HCT116 (cell line): ENCODE results near the gene GLRX3. TPM values are rescaled to one million over a fixed set of nuclear protein-coding genes. Genes with fewer than 3 reads are reported as not detected.

Experiments used
- ATAC-seq: fragments of 200-7000 bp; cut with Tn5 transposase; 2 replicates; pipeline ENCODE4 v1.9.1; 2020; ENCODE audit warnings: mild to moderate bottlenecking, moderate library complexity
- BruUV-seq: library from RNA; stranded (reverse); fragments of 400-500 nt; replicated peaks from 2 replicates; lab custom pipeline; 2021; lab: Mats Ljungman, UMichigan
- CTCF ChIA-PET: fragments of 300-600 bp; sonication (Branson Sonifier 250); formaldehyde crosslinking; loops from one replicate; lab custom pipeline; 2021; ENCODE audit warnings: antibody characterized with exemption; lab: Charles Lee
- POLR2A ChIA-PET: fragments of 300-600, 350-600 bp; sonication (Branson Sonifier 250); formaldehyde crosslinking; loops from one replicate; lab custom pipeline; 2021; ENCODE audit warnings: antibody characterized with exemption; lab: Charles Lee
- RAD21 ChIA-PET, 2 experiments: fragments of 300-600 bp; sonication (Branson Sonifier 250); formaldehyde crosslinking; loops; one replicate each; lab custom pipeline; 2023; ENCODE audit warnings: low total read pairs in 2 of 2; ENCODE audit not compliant: uncharacterized antibody in 2 of 2, unreplicated experiment in 2 of 2, low non-redundant PET in 1 of 2; lab: Charles Lee
- DNase-seq: peaks from one replicate; pipeline ENCODE4 v3.0.0-alpha.2; 2010; ENCODE audit warnings: low read depth, low spot score
- H2AFZ ChIP-seq: fragments of 200-600 bp; shearing (Covaris generic), sonication (generic); 2 replicates; pipeline ENCODE4 v1.6.1; 2017; ENCODE audit warnings: low read depth, mixed run types, mixed read lengths, antibody characterized with exemption, low read length; ENCODE audit not compliant: poor library complexity, severe bottlenecking
- H3K27ac ChIP-seq: 2 replicates; pipeline ENCODE4 v1.5.1; 2012; ENCODE audit warnings: low read depth, low read length
- H3K27me3 ChIP-seq: fragments of 200-600 bp; sonication (generic); 2 replicates; pipeline ENCODE4 v1.6.1; 2016; ENCODE audit warnings: mixed run types, low read length, mixed read lengths; ENCODE audit not compliant: insufficient read depth
- H3K36me3 ChIP-seq, 2 experiments: fragments of 200-500 bp in 1 of 2; fragments of 200-600 bp in 1 of 2; sonication (Bioruptor generic) in 1 of 2; sonication (generic) in 1 of 2; 2 replicates each; pipeline versions ENCODE4 v1.5.1 to v1.6.1; 2014 to 2016; ENCODE audit warnings: low read length in 2 of 2, inconsistent platforms in 1 of 2, mixed read lengths in 1 of 2, mixed run types in 1 of 2; ENCODE audit not compliant: insufficient read depth in 2 of 2, control insufficient read depth in 1 of 2
- H3K4me1 ChIP-seq, 2 experiments: fragments of 200-600 bp in 1 of 2; sonication (generic) in 1 of 2; 2 replicates each; pipeline versions ENCODE4 v1.5.1 to v1.6.1; 2012 to 2017; ENCODE audit warnings: low read length in 2 of 2, inconsistent platforms in 1 of 2, mild to moderate bottlenecking in 1 of 2, mixed read lengths in 1 of 2, mixed run types in 1 of 2, moderate library complexity in 1 of 2; ENCODE audit not compliant: insufficient read depth in 2 of 2, control insufficient read depth in 1 of 2
- H3K4me2 ChIP-seq: fragments of 200-600 bp; sonication (generic); 2 replicates; pipeline ENCODE4 v1.6.1; 2017; ENCODE audit warnings: mixed run types, low read length, mixed read lengths
- H3K4me3 ChIP-seq, 2 experiments: fragments of 200-600 bp in 1 of 2; sonication (generic) in 1 of 2; replicated peaks in 1 of 2; 2 replicates each; pipeline ENCODE4 v1.5.1; 2011 to 2016; ENCODE audit warnings: low read length in 2 of 2, control low read depth in 1 of 2, low read depth in 1 of 2, mild to moderate bottlenecking in 1 of 2, mixed read lengths in 1 of 2, mixed run types in 1 of 2
- H3K79me2 ChIP-seq: fragments of 200-600 bp; sonication (generic); 2 replicates; pipeline ENCODE4 v1.6.1; 2017; ENCODE audit warnings: mild to moderate bottlenecking, mixed run types, low read length, moderate library complexity, mixed read lengths; ENCODE audit not compliant: insufficient read depth
- H3K9ac ChIP-seq: fragments of 200-600 bp; sonication (generic); 2 replicates; pipeline ENCODE4 v1.6.1; 2016; ENCODE audit warnings: low read length, mixed read lengths
- H3K9me2 ChIP-seq: fragments of 200-600 bp; sonication (generic), shearing (Covaris generic); 2 replicates; pipeline ENCODE4 v1.6.1; 2017; ENCODE audit warnings: mixed run types, mild to moderate bottlenecking, moderate library complexity; ENCODE audit not compliant: insufficient read depth
- H3K9me3 ChIP-seq, 2 experiments: fragments of 200-500 bp in 1 of 2; fragments of 200-600 bp in 1 of 2; sonication (Bioruptor generic) in 1 of 2; sonication (generic) in 1 of 2; 2 replicates each; pipeline ENCODE4 v1.6.1; 2014 to 2017; ENCODE audit warnings: low read length in 2 of 2, mixed read lengths in 2 of 2, inconsistent platforms in 1 of 2, low read depth in 1 of 2, mild to moderate bottlenecking in 1 of 2, mixed run types in 1 of 2, moderate library complexity in 1 of 2; ENCODE audit not compliant: control insufficient read depth in 1 of 2, insufficient read depth in 1 of 2
- H4K20me1 ChIP-seq: fragments of 200-600 bp; sonication (generic), shearing (Covaris generic); 2 replicates; pipeline ENCODE4 v1.6.1; 2017; ENCODE audit warnings: mixed run types, mild to moderate bottlenecking, moderate library complexity; ENCODE audit not compliant: insufficient read depth
- ELF1 ChIP-seq: IDR thresholded peaks from 2 replicates; pipeline ENCODE4 v1.6.1; 2012; ENCODE audit warnings: low read depth, borderline replicate concordance
- EZH2 ChIP-seq: fragments of 200-600 bp; sonication (generic); IDR thresholded peaks from 2 replicates; pipeline ENCODE4 v1.6.1; 2017; ENCODE audit warnings: antibody characterized with exemption, mixed run types
- EZH2phosphoT487 ChIP-seq: fragments of 200-600 bp; IDR thresholded peaks from 2 replicates; pipeline ENCODE4 v1.6.1; 2018; ENCODE audit warnings: antibody characterized with exemption, borderline replicate concordance
- FOSL1 ChIP-seq: IDR thresholded peaks from 2 replicates; pipeline ENCODE4 v1.6.1; 2012; ENCODE audit warnings: low read depth
- POLR2A ChIP-seq: IDR thresholded peaks from 2 replicates; pipeline ENCODE4 v1.7.0; 2011; ENCODE audit warnings: borderline replicate concordance; ENCODE audit not compliant: insufficient read depth, insufficient read length; ENCODE audit errors: extremely low read depth
- SIN3A ChIP-seq: IDR thresholded peaks from 2 replicates; pipeline ENCODE4 v1.6.1; 2012; ENCODE audit warnings: low read depth
- SP1 ChIP-seq: IDR thresholded peaks from 2 replicates; pipeline ENCODE4 v1.6.1; 2012; ENCODE audit warnings: low read depth
- SRF ChIP-seq: IDR thresholded peaks from 2 replicates; pipeline ENCODE4 v1.6.1; 2012; ENCODE audit warnings: low read depth
- TCF7L2 ChIP-seq: IDR thresholded peaks from 2 replicates; pipeline ENCODE4 v1.7.0; 2011; ENCODE audit warnings: borderline replicate concordance, inconsistent platforms; ENCODE audit not compliant: insufficient read depth, insufficient read length; ENCODE audit errors: extremely low read depth
- ZFX ChIP-seq: fragments of 450-650 bp; IDR thresholded peaks from 2 replicates; pipeline ENCODE4 v1.6.1; 2017
- intact Hi-C: fragments of 100-400 bp; cut with micrococcal nuclease; formaldehyde crosslinking; loops from 2 replicates; pipeline ENCODE4 v1.10.0; 2022
- total RNA-seq: library from RNA; stranded (reverse); gene quantifications from one replicate; pipeline ENCODE4 v1.2.1, GENCODE V29; 2021; ENCODE audit not compliant: unreplicated experiment
- TF ChIP-seq, protein P1 (sequence below): IDR thresholded peaks from 2 replicates; pipeline ENCODE4 v1.6.1; 2011; ENCODE audit warnings: mild to moderate bottlenecking, low read length, moderate library complexity; ENCODE audit not compliant: insufficient replicate concordance; ENCODE audit errors: extremely low read depth
- TF ChIP-seq, protein P2 (sequence below): IDR thresholded peaks from 2 replicates; pipeline ENCODE4 v1.6.1; 2012
- TF ChIP-seq, protein P3 (sequence below), 3 experiments: fragments of 200-600 bp in 1 of 3; sonication (generic) in 1 of 3; IDR thresholded peaks in 2 of 3; conservative IDR thresholded peaks in 1 of 3; 2 replicates each; pipeline ENCODE4 v1.5.1; 2012 to 2017; ENCODE audit warnings: low read depth in 2 of 3, low read length in 2 of 3, antibody characterized with exemption in 1 of 3, borderline replicate concordance in 1 of 3, control low read depth in 1 of 3, mild to moderate bottlenecking in 1 of 3, mixed read lengths in 1 of 3, mixed run types in 1 of 3, moderate library complexity in 1 of 3; ENCODE audit not compliant: insufficient read depth in 1 of 3
- TF ChIP-seq, protein P4 (sequence below): IDR thresholded peaks from 2 replicates; pipeline ENCODE4 v1.6.1; 2012; ENCODE audit warnings: low read depth

The GLRX3 gene
- total RNA-seq, 1 experiment from 2014 or later = 59.1 TPM

DNA sequence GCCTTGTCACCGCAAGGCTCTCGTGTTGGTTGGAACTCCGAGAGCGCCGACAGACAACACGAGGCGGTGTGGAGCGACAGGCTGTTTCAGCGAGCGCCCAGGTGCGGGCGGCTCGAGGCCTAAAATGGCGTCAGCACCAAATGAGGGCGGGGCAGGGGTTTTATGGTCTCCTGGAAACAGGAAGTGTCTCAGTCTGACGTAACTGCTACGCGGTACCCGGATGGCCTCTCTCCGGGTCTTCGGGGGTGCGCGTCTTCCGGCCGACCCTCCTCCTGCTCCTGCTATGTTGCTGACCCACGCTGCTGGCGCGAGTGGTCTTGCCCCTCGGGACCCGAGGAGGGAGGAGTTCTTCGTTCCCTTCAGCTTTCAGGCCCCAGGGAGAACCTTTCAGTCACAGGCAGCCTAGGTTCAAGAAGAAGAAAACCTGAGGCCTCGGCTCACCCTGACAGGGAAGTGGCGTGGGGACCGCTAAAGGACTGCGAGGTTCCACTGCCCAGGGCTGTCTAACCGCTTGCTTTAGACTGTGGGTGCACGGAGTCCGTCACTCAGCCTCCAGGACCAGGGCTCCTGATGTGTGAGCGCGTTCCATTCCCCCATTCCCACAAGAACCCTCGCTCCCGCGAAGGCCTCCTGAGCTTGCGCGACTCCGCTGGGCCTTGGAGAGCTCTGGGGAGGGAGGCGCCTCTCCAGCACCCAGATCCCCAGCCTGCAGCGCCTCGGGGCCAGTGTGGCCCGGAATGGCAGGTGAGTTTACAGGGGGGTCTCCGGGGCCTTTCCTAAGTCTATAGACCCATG lies 77.3 kb downstream of the GLRX3 start (continued):
- TF ChIP-seq, protein P1, sequence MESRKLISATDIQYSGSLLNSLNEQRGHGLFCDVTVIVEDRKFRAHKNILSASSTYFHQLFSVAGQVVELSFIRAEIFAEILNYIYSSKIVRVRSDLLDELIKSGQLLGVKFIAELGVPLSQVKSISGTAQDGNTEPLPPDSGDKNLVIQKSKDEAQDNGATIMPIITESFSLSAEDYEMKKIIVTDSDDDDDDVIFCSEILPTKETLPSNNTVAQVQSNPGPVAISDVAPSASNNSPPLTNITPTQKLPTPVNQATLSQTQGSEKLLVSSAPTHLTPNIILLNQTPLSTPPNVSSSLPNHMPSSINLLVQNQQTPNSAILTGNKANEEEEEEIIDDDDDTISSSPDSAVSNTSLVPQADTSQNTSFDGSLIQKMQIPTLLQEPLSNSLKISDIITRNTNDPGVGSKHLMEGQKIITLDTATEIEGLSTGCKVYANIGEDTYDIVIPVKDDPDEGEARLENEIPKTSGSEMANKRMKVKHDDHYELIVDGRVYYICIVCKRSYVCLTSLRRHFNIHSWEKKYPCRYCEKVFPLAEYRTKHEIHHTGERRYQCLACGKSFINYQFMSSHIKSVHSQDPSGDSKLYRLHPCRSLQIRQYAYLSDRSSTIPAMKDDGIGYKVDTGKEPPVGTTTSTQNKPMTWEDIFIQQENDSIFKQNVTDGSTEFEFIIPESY = no peak
- TF ChIP-seq, protein P2, sequence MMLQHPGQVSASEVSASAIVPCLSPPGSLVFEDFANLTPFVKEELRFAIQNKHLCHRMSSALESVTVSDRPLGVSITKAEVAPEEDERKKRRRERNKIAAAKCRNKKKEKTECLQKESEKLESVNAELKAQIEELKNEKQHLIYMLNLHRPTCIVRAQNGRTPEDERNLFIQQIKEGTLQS = no peak
- no peak for TF ChIP-seq ZFX
- no peak for TF ChIP-seq EZH2
- no peak for TF ChIP-seq SRF
- TF ChIP-seq ELF1 = no peak
- no peak for TF ChIP-seq FOSL1

DNA sequence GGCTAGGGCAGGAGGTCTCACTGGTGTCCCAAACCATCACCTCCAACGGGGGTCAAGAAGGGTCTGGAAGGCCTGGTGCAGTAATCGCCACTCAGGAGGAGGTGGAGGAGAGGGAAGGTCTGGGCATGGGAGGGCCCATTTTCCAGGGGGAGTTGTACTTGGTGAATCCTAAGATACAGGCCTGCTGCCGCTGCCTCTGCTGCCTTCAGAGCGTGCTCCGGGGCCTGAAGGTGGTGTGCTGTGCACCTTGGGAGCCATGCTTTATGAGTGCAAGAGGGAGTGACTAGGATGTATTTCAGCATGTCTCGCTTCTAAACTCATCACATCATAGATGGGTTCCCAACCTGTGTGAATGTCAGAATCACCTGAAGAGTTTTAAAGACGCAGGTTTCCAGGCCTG lies 78.2 kb downstream of the GLRX3 start:
- RAD21 ChIA-PET = no interaction called here
- H3K9me3 ChIP-seq = no peaks in the 10 kb centered on the region
- H3K27ac ChIP-seq = no peak overlapping the region
- CTCF ChIA-PET = no interaction called here
- ATAC-seq (no peak), DNase-seq (no peak)
- BruUV-seq = no TSS peak
- POLR2A ChIA-PET = no interaction called here
- no peaks in the 10 kb centered on the region for H3K4me1 ChIP-seq
- H3K9me2 ChIP-seq = no peaks in the 10 kb centered on the region
- no peak overlapping the region for H3K4me2 ChIP-seq
- H4K20me1 ChIP-seq = no peaks in the 10 kb centered on the region
- H3K36me3 ChIP-seq = no peaks in the 10 kb centered on the region
- H3K79me2 ChIP-seq = no peaks in the 10 kb centered on the region
- intact Hi-C loops = no loop called here
- no peak overlapping the region for H3K9ac ChIP-seq
- H3K4me3 ChIP-seq = no peak overlapping the region
- H3K27me3 ChIP-seq = no peaks in the 10 kb centered on the region
- H2AFZ ChIP-seq = no peak overlapping the region
- TF ChIP-seq, protein P1 = no peak
- no peak for TF ChIP-seq SIN3A
- no peak for TF ChIP-seq TCF7L2
- no peak for TF ChIP-seq POLR2A
- TF ChIP-seq, protein P3, sequence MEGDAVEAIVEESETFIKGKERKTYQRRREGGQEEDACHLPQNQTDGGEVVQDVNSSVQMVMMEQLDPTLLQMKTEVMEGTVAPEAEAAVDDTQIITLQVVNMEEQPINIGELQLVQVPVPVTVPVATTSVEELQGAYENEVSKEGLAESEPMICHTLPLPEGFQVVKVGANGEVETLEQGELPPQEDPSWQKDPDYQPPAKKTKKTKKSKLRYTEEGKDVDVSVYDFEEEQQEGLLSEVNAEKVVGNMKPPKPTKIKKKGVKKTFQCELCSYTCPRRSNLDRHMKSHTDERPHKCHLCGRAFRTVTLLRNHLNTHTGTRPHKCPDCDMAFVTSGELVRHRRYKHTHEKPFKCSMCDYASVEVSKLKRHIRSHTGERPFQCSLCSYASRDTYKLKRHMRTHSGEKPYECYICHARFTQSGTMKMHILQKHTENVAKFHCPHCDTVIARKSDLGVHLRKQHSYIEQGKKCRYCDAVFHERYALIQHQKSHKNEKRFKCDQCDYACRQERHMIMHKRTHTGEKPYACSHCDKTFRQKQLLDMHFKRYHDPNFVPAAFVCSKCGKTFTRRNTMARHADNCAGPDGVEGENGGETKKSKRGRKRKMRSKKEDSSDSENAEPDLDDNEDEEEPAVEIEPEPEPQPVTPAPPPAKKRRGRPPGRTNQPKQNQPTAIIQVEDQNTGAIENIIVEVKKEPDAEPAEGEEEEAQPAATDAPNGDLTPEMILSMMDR (IDR thresholded peaks at IDR 0.05 in 2 of 3, conservative IDR thresholded peaks at IDR 0.05 in 1 of 3; ENCODE audit: borderline replicate concordance in 1 of 3, insufficient read depth in 1 of 3, low read depth in 2 of 3, low read length in 2 of 3) = no peak
- TF ChIP-seq, protein P4, sequence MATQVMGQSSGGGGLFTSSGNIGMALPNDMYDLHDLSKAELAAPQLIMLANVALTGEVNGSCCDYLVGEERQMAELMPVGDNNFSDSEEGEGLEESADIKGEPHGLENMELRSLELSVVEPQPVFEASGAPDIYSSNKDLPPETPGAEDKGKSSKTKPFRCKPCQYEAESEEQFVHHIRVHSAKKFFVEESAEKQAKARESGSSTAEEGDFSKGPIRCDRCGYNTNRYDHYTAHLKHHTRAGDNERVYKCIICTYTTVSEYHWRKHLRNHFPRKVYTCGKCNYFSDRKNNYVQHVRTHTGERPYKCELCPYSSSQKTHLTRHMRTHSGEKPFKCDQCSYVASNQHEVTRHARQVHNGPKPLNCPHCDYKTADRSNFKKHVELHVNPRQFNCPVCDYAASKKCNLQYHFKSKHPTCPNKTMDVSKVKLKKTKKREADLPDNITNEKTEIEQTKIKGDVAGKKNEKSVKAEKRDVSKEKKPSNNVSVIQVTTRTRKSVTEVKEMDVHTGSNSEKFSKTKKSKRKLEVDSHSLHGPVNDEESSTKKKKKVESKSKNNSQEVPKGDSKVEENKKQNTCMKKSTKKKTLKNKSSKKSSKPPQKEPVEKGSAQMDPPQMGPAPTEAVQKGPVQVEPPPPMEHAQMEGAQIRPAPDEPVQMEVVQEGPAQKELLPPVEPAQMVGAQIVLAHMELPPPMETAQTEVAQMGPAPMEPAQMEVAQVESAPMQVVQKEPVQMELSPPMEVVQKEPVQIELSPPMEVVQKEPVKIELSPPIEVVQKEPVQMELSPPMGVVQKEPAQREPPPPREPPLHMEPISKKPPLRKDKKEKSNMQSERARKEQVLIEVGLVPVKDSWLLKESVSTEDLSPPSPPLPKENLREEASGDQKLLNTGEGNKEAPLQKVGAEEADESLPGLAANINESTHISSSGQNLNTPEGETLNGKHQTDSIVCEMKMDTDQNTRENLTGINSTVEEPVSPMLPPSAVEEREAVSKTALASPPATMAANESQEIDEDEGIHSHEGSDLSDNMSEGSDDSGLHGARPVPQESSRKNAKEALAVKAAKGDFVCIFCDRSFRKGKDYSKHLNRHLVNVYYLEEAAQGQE = no peak
- TF ChIP-seq EZH2phosphoT487 = no peak
- no peak for TF ChIP-seq SP1
